Right lobe of liver (tissue), 6 donors: Measurements from ENCODE around the gene EIF4E3. TPM values are rescaled to one million over a fixed set of nuclear protein-coding genes. Genes with fewer than 3 reads are reported as not detected.
A peak's percentile ranks its signal among the peaks of the same experiment; 100 is the strongest.

Source experiments
- ATAC-seq, 4 donors: fragments of 200-7000 bp; cut with Tn5 transposase; one replicate each; pipeline ENCODE4 v1.9.1; 2020; ENCODE audit warnings: mild to moderate bottlenecking in 4 of 4, moderate library complexity in 4 of 4
- DNase-seq, 3 donors: peaks; one replicate each; pipeline ENCODE4 v3.0.0-alpha.2; 2020
- H3K27ac ChIP-seq, 3 donors: fragments of 200-600 bp; one replicate each; pipeline ENCODE4 v1.8.0; 2022
- H3K27me3 ChIP-seq, 2 donors: fragments of 200-600 bp; one replicate each; pipeline ENCODE4 v1.8.0; 2022
- H3K36me3 ChIP-seq, 4 donors: fragments of 200-600 bp; sonication (generic) in 1 of 4; one replicate each; pipeline versions ENCODE4 v1.5.1 to v1.8.0; 2017 to 2022; ENCODE audit warnings: control low read depth in 1 of 4
- H3K4me1 ChIP-seq, 4 donors: fragments of 200-600 bp; sonication (generic) in 1 of 4; one replicate each; pipeline versions ENCODE4 v1.5.1 to v1.8.0; 2017 to 2022; ENCODE audit warnings: control low read depth in 1 of 4
- H3K4me3 ChIP-seq, 3 donors: fragments of 200-600 bp; one replicate each; pipeline ENCODE4 v1.8.0; 2022
- H3K9me3 ChIP-seq, 4 donors: fragments of 200-600 bp; sonication (generic) in 1 of 4; one replicate each; pipeline versions ENCODE4 v1.5.1 to v1.8.0; 2017 to 2022; ENCODE audit warnings: control low read depth in 1 of 4
- CTCF ChIP-seq, 4 donors: fragments of 200-600 bp in 3 of 4; fragments of 450-650 bp in 1 of 4; IDR thresholded peaks; one replicate each; pipeline versions ENCODE4 v1.5.1 to v1.8.0; 2016 to 2022; ENCODE audit warnings: antibody characterized with exemption in 4 of 4, mild to moderate bottlenecking in 2 of 4
- POLR2A ChIP-seq: fragments of 450-650 bp; IDR thresholded peaks from one replicate; pipeline ENCODE4 v1.6.1; 2017; ENCODE audit warnings: antibody characterized with exemption, mild to moderate bottlenecking
- WGBS: methylation state at CpG from one replicate; pipeline ENCODE4 v1.1.6; 2018; ENCODE audit warnings: low coverage, low lambda C conversion rate; ENCODE audit not compliant: insufficient coverage; ENCODE audit errors: missing lambda C conversion rate; 5-methylcytosine and 5-hydroxymethylcytosine counted together
- intact Hi-C, 2 donors: fragments of 100-400 bp; cut with DNase I; formaldehyde crosslinking; loops; one replicate each; pipeline versions ENCODE4 v1.11.2 to v1.14.1; 2022
- total RNA-seq, 6 experiments: library from RNA; depleted of rRNA in 2 of 6; stranded (reverse); fragments of >200 nt in 2 of 6; fragmentation: NEBNext Ultra II Directional in 3 of 6; extraction: Animal tissue kit (Norgen Biotek cat#: 25700) in 3 of 6; gene quantifications; one replicate each; pipeline versions ENCODE4 v1.1.0 to v1.2.4, GENCODE V29; 2016 to 2023
- donor health status: DM: no; HTN: yes; CAD: no.
- donor health status: DM: no; HTN: no; CAD: no.
- donor health status: DM: no; HTN: no; CAD: no.
- donor health status: DM: no; HTN: yes; CAD: no.
- donor health status: DM: no; HTN: yes; CAD: no.

EIF4E3 gene
- total RNA-seq, 6 experiments from 2014 or later: 6.4 to 12.2 (median 8.2) TPM

DNA sequence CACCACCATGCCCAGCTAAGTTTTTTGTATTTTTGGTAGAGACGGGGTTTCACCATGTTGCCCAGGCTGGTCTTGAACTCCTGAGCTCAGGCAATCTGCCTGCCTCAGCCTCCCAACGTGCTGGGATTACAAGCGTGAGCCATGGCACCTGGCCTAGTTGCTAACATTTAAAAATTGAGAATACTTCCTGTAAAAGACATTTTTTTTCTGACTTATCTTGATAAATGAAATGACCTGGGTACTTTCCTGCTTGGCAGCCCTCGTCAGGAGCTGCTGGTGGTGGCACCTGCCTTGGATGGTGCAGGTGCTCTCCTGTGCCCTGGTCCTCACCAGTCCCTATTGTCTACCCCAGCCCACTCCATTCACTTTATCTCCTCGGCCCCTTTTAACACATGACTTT lies 74.8 kb downstream of the EIF4E3 start:
- no peaks in the 10 kb centered on the region for H3K4me1 ChIP-seq
- no peak overlapping the region for H3K27ac ChIP-seq
- DNase-seq (no peak), ATAC-seq (no peak)
- 68% methylated on average over 3 of the region's 5 CpGs for WGBS
- H3K9me3 ChIP-seq: no peaks in the 10 kb centered on the region
- H3K4me3 ChIP-seq: no peak overlapping the region
- intact Hi-C loops: loop anchor here in 1 of 2 donors (10.0 kb wide), 1 partner anchor 1116 kb away; no protein-coding TSS in a partner anchor
- no peaks in the 10 kb centered on the region for H3K27me3 ChIP-seq
- H3K36me3 ChIP-seq: no peaks in the 10 kb centered on the region
- TF ChIP-seq POLR2A (no peak), CTCF (IDR thresholded peaks at IDR 0.05) (no peak)

GRCh38 chr3:71649757-71650156 lies 75.4 kb downstream of the EIF4E3 start:
- no peak for TF ChIP-seq CTCF (IDR thresholded peaks at IDR 0.05)
- TF ChIP-seq POLR2A: no peak
- H3K27me3 ChIP-seq: no peaks in the 10 kb centered on the region
- no peaks in the 10 kb centered on the region for H3K9me3 ChIP-seq
- DNase-seq: no peak
- WGBS: 43% methylated on average over 5 of the region's 6 CpGs
- H3K36me3 ChIP-seq: no peaks in the 10 kb centered on the region
- H3K4me3 ChIP-seq: no peak overlapping the region
- H3K27ac ChIP-seq: no peak overlapping the region
- intact Hi-C loops: loop anchor here in 1 of 2 donors (10.0 kb wide), 2 partner anchors 55 to 1115 kb away; no protein-coding TSS in a partner anchor
- no peaks in the 10 kb centered on the region for H3K4me1 ChIP-seq
- ATAC-seq: peak in 2 of 4 donors; percentile 30 to 47

DNA sequence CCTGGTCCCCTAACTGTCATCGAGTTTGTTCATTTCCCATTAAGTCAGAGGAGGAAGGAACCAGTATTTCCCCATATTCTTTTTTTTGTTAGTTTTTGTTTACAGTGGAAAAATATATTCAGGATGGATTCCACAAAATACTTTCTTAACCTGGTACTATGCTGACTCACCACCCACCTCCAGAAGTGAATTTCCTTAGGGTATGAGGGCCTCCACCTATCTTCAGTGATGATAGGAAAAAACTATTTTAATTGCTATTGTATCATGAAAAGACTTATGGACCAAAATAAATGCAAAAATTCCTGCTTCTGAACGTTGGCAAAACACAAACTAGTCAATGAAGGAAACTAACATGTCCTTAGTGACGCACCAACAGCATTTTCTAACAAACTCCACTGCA lies 77.5 kb downstream of the EIF4E3 start:
- intact Hi-C loops: loop anchor here in 1 of 2 donors (10.0 kb wide), 1 partner anchor 53 kb away; no protein-coding TSS in a partner anchor
- TF ChIP-seq CTCF (IDR thresholded peaks at IDR 0.05) (no peak), POLR2A (no peak)
- no peaks in the 10 kb centered on the region for H3K4me1 ChIP-seq
- no peak overlapping the region for H3K4me3 ChIP-seq
- ATAC-seq (no peak), DNase-seq (no peak)
- no peak overlapping the region for H3K27ac ChIP-seq
- H3K9me3 ChIP-seq: no peaks in the 10 kb centered on the region
- H3K36me3 ChIP-seq: no peaks in the 10 kb centered on the region
- WGBS: 46% methylated on average over 3 of the region's 3 CpGs
- H3K27me3 ChIP-seq: no peaks in the 10 kb centered on the region

- no peak overlapping the region for H3K27ac ChIP-seq
- ATAC-seq (no peak), DNase-seq (no peak)
- intact Hi-C loops: loop anchor here in 1 of 2 donors (10.0 kb wide), 1 partner anchor 52 kb away; no protein-coding TSS in a partner anchor
- TF ChIP-seq POLR2A: no peak
- H3K36me3 ChIP-seq: no peaks in the 10 kb centered on the region
- no peak overlapping the region for H3K4me3 ChIP-seq
- no peaks in the 10 kb centered on the region for H3K9me3 ChIP-seq
- H3K27me3 ChIP-seq: no peaks in the 10 kb centered on the region
- no peaks in the 10 kb centered on the region for H3K4me1 ChIP-seq
These were observed 78.2 kb downstream of the EIF4E3 start for GRCh38 chr3:71646971-71647370.

DNA sequence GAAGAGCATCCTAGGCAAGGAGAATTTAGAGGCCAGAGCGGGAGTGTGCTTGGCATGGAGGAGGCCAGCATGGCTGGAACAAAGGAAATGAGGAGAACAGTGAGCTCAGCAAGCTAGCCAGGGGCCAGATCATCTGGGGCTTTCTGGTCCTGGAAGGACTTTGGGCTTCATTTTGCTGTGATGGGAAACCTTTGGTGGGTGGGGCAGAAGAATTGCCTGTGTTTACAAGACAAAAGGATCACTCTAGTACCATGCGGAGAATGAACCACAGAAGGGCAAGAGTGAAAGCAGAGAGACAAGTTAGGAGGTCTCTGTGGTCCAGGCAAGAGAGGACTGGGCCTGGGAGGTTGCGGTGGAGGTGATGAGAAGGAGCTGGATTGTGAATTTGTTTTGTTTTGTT lies 80.1 kb downstream of the EIF4E3 start:
- H3K4me3 ChIP-seq: no peak overlapping the region
- H3K9me3 ChIP-seq: no peaks in the 10 kb centered on the region
- no peak overlapping the region for H3K27ac ChIP-seq
- H3K27me3 ChIP-seq: no peaks in the 10 kb centered on the region
- intact Hi-C loops: loop anchor here in 1 of 2 donors (10.0 kb wide), 1 partner anchor 50 kb away; no protein-coding TSS in a partner anchor
- TF ChIP-seq CTCF (IDR thresholded peaks at IDR 0.05) (no peak), POLR2A (no peak)
- 100% methylated on average over 2 of the region's 3 CpGs for WGBS
- H3K36me3 ChIP-seq: no peaks in the 10 kb centered on the region
- H3K4me1 ChIP-seq: no peaks in the 10 kb centered on the region
- ATAC-seq: no peak
- DNase-seq: no peak
